ENCODE results near the gene AASS.
"Not testable (repeated sequence)": the region's sequence is repeated elsewhere in the genome, so short reads cannot be mapped to it uniquely, and the experiment has no call there.

The AASS gene

GRCh38 chr7:122135275-122135674, 8.8 kb downstream of the AASS start:
- TF ChIP-seq, protein P1, sequence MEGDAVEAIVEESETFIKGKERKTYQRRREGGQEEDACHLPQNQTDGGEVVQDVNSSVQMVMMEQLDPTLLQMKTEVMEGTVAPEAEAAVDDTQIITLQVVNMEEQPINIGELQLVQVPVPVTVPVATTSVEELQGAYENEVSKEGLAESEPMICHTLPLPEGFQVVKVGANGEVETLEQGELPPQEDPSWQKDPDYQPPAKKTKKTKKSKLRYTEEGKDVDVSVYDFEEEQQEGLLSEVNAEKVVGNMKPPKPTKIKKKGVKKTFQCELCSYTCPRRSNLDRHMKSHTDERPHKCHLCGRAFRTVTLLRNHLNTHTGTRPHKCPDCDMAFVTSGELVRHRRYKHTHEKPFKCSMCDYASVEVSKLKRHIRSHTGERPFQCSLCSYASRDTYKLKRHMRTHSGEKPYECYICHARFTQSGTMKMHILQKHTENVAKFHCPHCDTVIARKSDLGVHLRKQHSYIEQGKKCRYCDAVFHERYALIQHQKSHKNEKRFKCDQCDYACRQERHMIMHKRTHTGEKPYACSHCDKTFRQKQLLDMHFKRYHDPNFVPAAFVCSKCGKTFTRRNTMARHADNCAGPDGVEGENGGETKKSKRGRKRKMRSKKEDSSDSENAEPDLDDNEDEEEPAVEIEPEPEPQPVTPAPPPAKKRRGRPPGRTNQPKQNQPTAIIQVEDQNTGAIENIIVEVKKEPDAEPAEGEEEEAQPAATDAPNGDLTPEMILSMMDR (IDR thresholded peaks at IDR 0.05; ENCODE audit: low read depth, low read length): no peak
- no peaks in the 10 kb centered on the region for H3K9me3 ChIP-seq (ENCODE audit: severe bottlenecking)
- DNase-seq: no peak
- H3K4me3 ChIP-seq (ENCODE audit: low read depth, low read length): no peak overlapping the region
- no peaks in the 10 kb centered on the region for H3K36me3 ChIP-seq
- no peaks in the 10 kb centered on the region for H3K27me3 ChIP-seq (ENCODE audit: insufficient read depth, low read depth, severe bottlenecking)
- H3K27ac ChIP-seq: no peak overlapping the region

- DNase-seq; H3K27ac ChIP-seq; H3K36me3 ChIP-seq; H3K4me3 ChIP-seq (ENCODE audit: low read depth, low read length); H3K27me3 ChIP-seq (ENCODE audit: insufficient read depth, low read depth, severe bottlenecking); H3K9me3 ChIP-seq (ENCODE audit: severe bottlenecking): not testable (repeated sequence)
Observed at GRCh38 chr7:122134793-122135192, 9.3 kb downstream of the AASS start.

- no peak for DNase-seq
- H3K36me3 ChIP-seq: no peaks in the 10 kb centered on the region
- no peak overlapping the region for H3K27ac ChIP-seq
- TF ChIP-seq, protein P1 (IDR thresholded peaks at IDR 0.05; ENCODE audit: low read depth, low read length): no peak
- H3K4me3 ChIP-seq (ENCODE audit: low read depth, low read length): no peak overlapping the region
- no peaks in the 10 kb centered on the region for H3K9me3 ChIP-seq (ENCODE audit: severe bottlenecking)
- no peaks in the 10 kb centered on the region for H3K27me3 ChIP-seq (ENCODE audit: insufficient read depth, low read depth, severe bottlenecking)
Observed at GRCh38 chr7:122133477-122133876, 10.6 kb downstream of the AASS start.

- TF ChIP-seq, protein P1 (IDR thresholded peaks at IDR 0.05; ENCODE audit: low read depth, low read length): no peak
- no peaks in the 10 kb centered on the region for H3K36me3 ChIP-seq
Observed at GRCh38 chr7:122132341-122132740, 11.7 kb downstream of the AASS start.

GRCh38 chr7:122123746-122124145, 20.3 kb downstream of the AASS start:
- H3K9me3 ChIP-seq (ENCODE audit: severe bottlenecking): no peaks in the 10 kb centered on the region
- no peaks in the 10 kb centered on the region for H3K36me3 ChIP-seq
- no peak overlapping the region for H3K4me3 ChIP-seq (ENCODE audit: low read depth, low read length)
- TF ChIP-seq, protein P1 (IDR thresholded peaks at IDR 0.05; ENCODE audit: low read depth, low read length): no peak
- no peak for DNase-seq
- no peaks in the 10 kb centered on the region for H3K27me3 ChIP-seq (ENCODE audit: insufficient read depth, low read depth, severe bottlenecking)
- no peak overlapping the region for H3K27ac ChIP-seq

More at GRCh38 chr7:122132341-122132740, 11.7 kb downstream of the AASS start:
- H3K27me3 ChIP-seq (ENCODE audit: insufficient read depth, low read depth, severe bottlenecking): no peaks in the 10 kb centered on the region
- H3K27ac ChIP-seq: no peak overlapping the region
- DNase-seq: no peak
- no peaks in the 10 kb centered on the region for H3K9me3 ChIP-seq (ENCODE audit: severe bottlenecking)
- H3K4me3 ChIP-seq (ENCODE audit: low read depth, low read length): no peak overlapping the region

- no peak for DNase-seq
- H3K27me3 ChIP-seq (ENCODE audit: insufficient read depth, low read depth, severe bottlenecking): no peaks in the 10 kb centered on the region
- H3K36me3 ChIP-seq: no peaks in the 10 kb centered on the region; the same call in 1 of the 2 replicates
- no peak overlapping the region for H3K4me3 ChIP-seq (ENCODE audit: low read depth, low read length)
- H3K9me3 ChIP-seq (ENCODE audit: severe bottlenecking): no peaks in the 10 kb centered on the region
- TF ChIP-seq, protein P1 (IDR thresholded peaks at IDR 0.05; ENCODE audit: low read depth, low read length): no peak
- H3K27ac ChIP-seq: no peak overlapping the region
Observed at GRCh38 chr7:122118757-122119156, 25.3 kb downstream of the AASS start.
